22Rv1 (cell line): ENCODE results near the gene PTP4A1.

Experiments
- ZFX ChIP-seq: fragments of 450-650 bp; IDR thresholded peaks from 2 replicates; pipeline ENCODE4 v1.6.1; 2017; ENCODE audit warnings: antibody characterized with exemption, borderline replicate concordance
- TF ChIP-seq, protein P1 (sequence below): fragments of 450-650 bp; IDR thresholded peaks from 2 replicates; pipeline ENCODE4 v1.5.1; 2017; ENCODE audit warnings: mild to moderate bottlenecking

DNA sequence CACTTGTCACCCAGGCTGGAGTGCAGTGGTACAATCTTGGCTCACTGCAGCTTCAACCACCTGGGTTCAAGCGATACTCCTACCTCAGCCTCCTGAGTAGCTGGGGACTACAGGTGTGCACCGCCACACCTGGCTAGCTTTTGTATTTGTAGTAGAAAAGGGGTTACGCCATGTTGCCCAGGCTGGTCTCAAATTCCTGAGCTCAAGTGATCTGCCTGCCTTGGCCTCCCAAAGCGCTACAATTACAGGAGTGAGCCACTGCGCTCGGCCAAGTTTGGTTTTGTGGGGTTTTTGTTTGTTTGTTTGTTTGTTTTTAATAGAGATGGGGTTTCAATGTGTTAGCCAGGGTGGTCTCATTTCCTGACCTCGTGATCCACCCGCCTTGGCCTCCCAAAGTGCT is 12.3 kb downstream of the PTP4A1 start:
- TF ChIP-seq, protein P1, sequence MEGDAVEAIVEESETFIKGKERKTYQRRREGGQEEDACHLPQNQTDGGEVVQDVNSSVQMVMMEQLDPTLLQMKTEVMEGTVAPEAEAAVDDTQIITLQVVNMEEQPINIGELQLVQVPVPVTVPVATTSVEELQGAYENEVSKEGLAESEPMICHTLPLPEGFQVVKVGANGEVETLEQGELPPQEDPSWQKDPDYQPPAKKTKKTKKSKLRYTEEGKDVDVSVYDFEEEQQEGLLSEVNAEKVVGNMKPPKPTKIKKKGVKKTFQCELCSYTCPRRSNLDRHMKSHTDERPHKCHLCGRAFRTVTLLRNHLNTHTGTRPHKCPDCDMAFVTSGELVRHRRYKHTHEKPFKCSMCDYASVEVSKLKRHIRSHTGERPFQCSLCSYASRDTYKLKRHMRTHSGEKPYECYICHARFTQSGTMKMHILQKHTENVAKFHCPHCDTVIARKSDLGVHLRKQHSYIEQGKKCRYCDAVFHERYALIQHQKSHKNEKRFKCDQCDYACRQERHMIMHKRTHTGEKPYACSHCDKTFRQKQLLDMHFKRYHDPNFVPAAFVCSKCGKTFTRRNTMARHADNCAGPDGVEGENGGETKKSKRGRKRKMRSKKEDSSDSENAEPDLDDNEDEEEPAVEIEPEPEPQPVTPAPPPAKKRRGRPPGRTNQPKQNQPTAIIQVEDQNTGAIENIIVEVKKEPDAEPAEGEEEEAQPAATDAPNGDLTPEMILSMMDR = no peak
- no peak for TF ChIP-seq ZFX
